Measurements from ENCODE around the gene TAOK1. TPM values are rescaled to one million over a fixed set of nuclear protein-coding genes. Genes with fewer than 3 reads are reported as not detected.

Gene TAOK1
- total RNA-seq, 1 donor from 2014 or later, result 32.1 TPM

- Histone ChIP-seq H3K27me3 (ENCODE audit: control insufficient read depth, insufficient read depth, low read length) (no peaks in the 10 kb centered on the region), H3K4me3 (ENCODE audit: low read depth, low read length) (no peak overlapping the region), H3K36me3 (ENCODE audit: control insufficient read depth, insufficient read depth, low read length) (peaks cover 1% of the 10 kb centered on the region)
- no peak for TF ChIP-seq CTCF (IDR thresholded peaks at IDR 0.05; ENCODE audit: insufficient read depth, low read length, severe bottlenecking)
- DNase-seq (ENCODE audit: low read depth), result no peak
- FAIRE-seq, result no peak
Observed at GRCh38 chr17:29559640-29560039, 169.5 kb downstream of the TAOK1 start.

- no peak for FAIRE-seq
- no peak for TF ChIP-seq CTCF (IDR thresholded peaks at IDR 0.05; ENCODE audit: insufficient read depth, low read length, severe bottlenecking)
- Histone ChIP-seq H3K4me3 (ENCODE audit: low read depth, low read length) (no peak overlapping the region), H3K27me3 (ENCODE audit: control insufficient read depth, insufficient read depth, low read length) (no peaks in the 10 kb centered on the region), H3K36me3 (ENCODE audit: control insufficient read depth, insufficient read depth, low read length) (peaks cover 1% of the 10 kb centered on the region)
- DNase-seq (ENCODE audit: low read depth), result no peak
Observed at GRCh38 chr17:29560316-29560715, 170.2 kb downstream of the TAOK1 start.

GRCh38 chr17:29561554-29562517, 171.7 kb downstream of the TAOK1 start:
- TF ChIP-seq CTCF (IDR thresholded peaks at IDR 0.05; ENCODE audit: insufficient read depth, low read length, severe bottlenecking), result no peak
- no peak for DNase-seq (ENCODE audit: low read depth)
- FAIRE-seq, result no peak
- Histone ChIP-seq H3K36me3 (ENCODE audit: control insufficient read depth, insufficient read depth, low read length) (peaks cover 1% of the 10 kb centered on the region), H3K27me3 (ENCODE audit: control insufficient read depth, insufficient read depth, low read length) (no peaks in the 10 kb centered on the region), H3K4me3 (ENCODE audit: low read depth, low read length) (no peak overlapping the region)

- FAIRE-seq (peak; percentile 7), DNase-seq (ENCODE audit: low read depth) (no peak)
- Histone ChIP-seq H3K36me3 (ENCODE audit: control insufficient read depth, insufficient read depth, low read length) (peaks cover 1% of the 10 kb centered on the region), H3K27me3 (ENCODE audit: control insufficient read depth, insufficient read depth, low read length) (no peaks in the 10 kb centered on the region), H3K4me3 (ENCODE audit: low read depth, low read length) (no peak overlapping the region)
- no peak for TF ChIP-seq CTCF (IDR thresholded peaks at IDR 0.05; ENCODE audit: insufficient read depth, low read length, severe bottlenecking)
Observed at GRCh38 chr17:29562615-29563014, 172.5 kb downstream of the TAOK1 start.

GRCh38 chr17:29563816-29564215, 173.7 kb downstream of the TAOK1 start:
- FAIRE-seq (no peak), DNase-seq (ENCODE audit: low read depth) (no peak)
- H3K4me3 ChIP-seq (ENCODE audit: low read depth, low read length), result no peak overlapping the region
- no peak for TF ChIP-seq CTCF (IDR thresholded peaks at IDR 0.05; ENCODE audit: insufficient read depth, low read length, severe bottlenecking)
- peaks cover 1% of the 10 kb centered on the region for H3K36me3 ChIP-seq (ENCODE audit: control insufficient read depth, insufficient read depth, low read length)
- H3K27me3 ChIP-seq (ENCODE audit: control insufficient read depth, insufficient read depth, low read length), result no peaks in the 10 kb centered on the region

Data from bronchial epithelial cell (primary cell).